Upper lobe of left lung (tissue), 6 donors: ENCODE data around the gene SIDT1. TPM values are rescaled to one million over a fixed set of nuclear protein-coding genes. Genes with fewer than 3 reads are reported as not detected.

Experiments
- ATAC-seq, 2 donors: fragments of 200-7000 bp; cut with Tn5 transposase; one replicate each; pipeline ENCODE4 v1.9.1; 2022; ENCODE audit warnings: mild to moderate bottlenecking in 2 of 2, moderate library complexity in 2 of 2; ENCODE audit not compliant: low FRiP score in 2 of 2
- DNase-seq, 2 donors: peaks; one replicate each; pipeline ENCODE4 v3.0.0-alpha.2; 2019 to 2020
- H3K27ac ChIP-seq, 4 donors: fragments of 200-600 bp; sonication (generic); one replicate each; pipeline ENCODE4 v1.5.1; 2016 to 2019
- H3K27me3 ChIP-seq, 4 donors: fragments of 200-600 bp; sonication (generic); one replicate each; pipeline ENCODE4 v1.5.1; 2017 to 2019
- H3K36me3 ChIP-seq, 4 donors: fragments of 200-600 bp; sonication (generic); one replicate each; pipeline ENCODE4 v1.5.1; 2016 to 2019
- H3K4me1 ChIP-seq, 4 donors: fragments of 200-600 bp; sonication (generic); one replicate each; pipeline ENCODE4 v1.5.1; 2018 to 2019
- H3K4me3 ChIP-seq, 4 donors: fragments of 200-600 bp; sonication (generic); one replicate each; pipeline ENCODE4 v1.5.1; 2017 to 2019; ENCODE audit warnings: mild to moderate bottlenecking in 2 of 4, moderate library complexity in 1 of 4
- H3K9me3 ChIP-seq, 4 donors: fragments of 200-600 bp; sonication (generic); one replicate each; pipeline ENCODE4 v1.5.1; 2018 to 2019
- EP300 ChIP-seq, 4 donors: sonication (generic); formaldehyde crosslinking; IDR thresholded peaks; one replicate each; pipeline ENCODE4 v1.5.1; 2017; ENCODE audit warnings: antibody characterized with exemption in 4 of 4, control low read depth in 2 of 4
- POLR2A ChIP-seq, 4 donors: fragments of 450-650 bp; IDR thresholded peaks; one replicate each; pipeline ENCODE4 v1.5.1; 2016 to 2017; ENCODE audit warnings: antibody characterized with exemption in 4 of 4, mild to moderate bottlenecking in 2 of 4
- POLR2AphosphoS5 ChIP-seq, 2 donors: sonication (generic); formaldehyde crosslinking; IDR thresholded peaks; one replicate each; pipeline ENCODE4 v1.5.1; 2017; ENCODE audit warnings: antibody characterized with exemption in 2 of 2
- WGBS, 2 donors: methylation state at CpG; one replicate each; pipeline ENCODE4 v1.1.5; 2017 to 2018; 5-methylcytosine and 5-hydroxymethylcytosine counted together
- total RNA-seq, 6 donors: library from RNA; depleted of rRNA in 4 of 6; stranded (reverse); fragments of >200 nt in 4 of 6; gene quantifications; one replicate each; pipeline versions ENCODE4 v1.1.0 to v1.2.1, GENCODE V29; 2016 to 2021
- TF ChIP-seq, protein P1 (sequence below), 6 experiments: fragments of 450-650 bp in 4 of 6; fragments of 200-600 bp in 2 of 6; sonication (generic) in 2 of 6; IDR thresholded peaks; one replicate each; pipeline ENCODE4 v1.5.1; 2016 to 2019; ENCODE audit warnings: antibody characterized with exemption in 6 of 6
- donor health status: DM: no; HTN: no; CAD: no; lungs with moderate emphysema.
- donor health status: DM: no; HTN: yes; CAD: no; lungs with severe emphysema.

The SIDT1 gene
- total RNA-seq, 6 donors from 2014 or later: 2.6 to 37.5 (median 9.5) TPM

DNA sequence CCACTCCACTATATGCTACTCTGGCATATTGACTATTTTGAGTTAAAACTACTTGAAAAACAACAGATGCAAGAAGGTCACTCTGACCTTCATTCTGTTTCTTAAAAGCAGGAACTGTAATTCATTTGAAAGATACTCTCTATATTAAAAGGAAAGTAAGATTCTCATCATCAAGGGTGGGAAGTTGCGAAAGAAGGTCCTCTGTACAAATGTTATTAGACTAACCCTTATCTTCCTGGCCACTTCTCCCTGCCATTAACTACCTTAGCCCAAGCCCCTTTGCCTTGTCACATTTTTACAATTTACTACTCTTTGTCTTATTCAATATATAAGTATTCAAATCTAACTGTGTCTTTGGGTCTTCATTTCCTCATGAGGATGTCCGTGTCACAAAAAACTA, 16.1 kb downstream of the SIDT1 start:
- Histone ChIP-seq H3K4me3 (no peak overlapping the region), H3K36me3 (no peaks in the 10 kb centered on the region), H3K9me3 (no peaks in the 10 kb centered on the region), H3K27me3 (no peaks in the 10 kb centered on the region), H3K27ac (no peak overlapping the region), H3K4me1 (no peaks in the 10 kb centered on the region)
- no peak for ATAC-seq
- WGBS, 2 donors: 100% methylated on average over 2 of the region's 2 CpGs
- TF ChIP-seq POLR2AphosphoS5 (IDR thresholded peaks at IDR 0.05) (no peak), EP300 (IDR thresholded peaks at IDR 0.05) (no peak), POLR2A (IDR thresholded peaks at IDR 0.05) (no peak)
- TF ChIP-seq, protein P1, sequence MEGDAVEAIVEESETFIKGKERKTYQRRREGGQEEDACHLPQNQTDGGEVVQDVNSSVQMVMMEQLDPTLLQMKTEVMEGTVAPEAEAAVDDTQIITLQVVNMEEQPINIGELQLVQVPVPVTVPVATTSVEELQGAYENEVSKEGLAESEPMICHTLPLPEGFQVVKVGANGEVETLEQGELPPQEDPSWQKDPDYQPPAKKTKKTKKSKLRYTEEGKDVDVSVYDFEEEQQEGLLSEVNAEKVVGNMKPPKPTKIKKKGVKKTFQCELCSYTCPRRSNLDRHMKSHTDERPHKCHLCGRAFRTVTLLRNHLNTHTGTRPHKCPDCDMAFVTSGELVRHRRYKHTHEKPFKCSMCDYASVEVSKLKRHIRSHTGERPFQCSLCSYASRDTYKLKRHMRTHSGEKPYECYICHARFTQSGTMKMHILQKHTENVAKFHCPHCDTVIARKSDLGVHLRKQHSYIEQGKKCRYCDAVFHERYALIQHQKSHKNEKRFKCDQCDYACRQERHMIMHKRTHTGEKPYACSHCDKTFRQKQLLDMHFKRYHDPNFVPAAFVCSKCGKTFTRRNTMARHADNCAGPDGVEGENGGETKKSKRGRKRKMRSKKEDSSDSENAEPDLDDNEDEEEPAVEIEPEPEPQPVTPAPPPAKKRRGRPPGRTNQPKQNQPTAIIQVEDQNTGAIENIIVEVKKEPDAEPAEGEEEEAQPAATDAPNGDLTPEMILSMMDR (IDR thresholded peaks at IDR 0.05): no peak
- no peak for DNase-seq

DNA sequence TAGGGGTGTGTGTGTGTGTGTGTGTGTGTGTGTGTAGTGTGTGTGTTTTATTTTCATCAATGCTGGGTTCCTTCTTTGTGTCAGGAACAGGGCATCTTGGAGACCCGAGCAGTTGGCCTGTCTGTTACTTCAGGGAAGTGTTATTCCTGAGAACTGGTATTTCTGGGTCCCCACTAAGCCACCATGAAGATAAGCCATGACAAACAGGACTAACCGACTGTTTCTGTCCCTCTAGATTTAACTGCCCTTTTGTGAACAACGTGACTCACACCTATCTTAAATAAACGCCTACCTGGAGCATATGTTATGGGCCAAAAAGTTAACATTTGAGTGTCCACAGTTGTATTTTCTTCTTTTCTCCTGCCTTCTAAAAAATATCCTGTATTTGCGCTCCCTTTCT, 19.5 kb downstream of the SIDT1 start:
- Histone ChIP-seq H3K9me3 (no peaks in the 10 kb centered on the region), H3K4me3 (no peak overlapping the region), H3K27ac (no peak overlapping the region), H3K27me3 (no peaks in the 10 kb centered on the region), H3K4me1 (no peaks in the 10 kb centered on the region), H3K36me3 (no peaks in the 10 kb centered on the region)
- 66 to 71% methylated on average over 5 of the region's 5 CpGs for WGBS, 2 donors
- ATAC-seq: no peak
- TF ChIP-seq EP300 (IDR thresholded peaks at IDR 0.05) (no peak), POLR2AphosphoS5 (IDR thresholded peaks at IDR 0.05) (no peak), POLR2A (IDR thresholded peaks at IDR 0.05) (no peak)
- TF ChIP-seq, protein P1 (IDR thresholded peaks at IDR 0.05): no peak
- no peak for DNase-seq

DNA sequence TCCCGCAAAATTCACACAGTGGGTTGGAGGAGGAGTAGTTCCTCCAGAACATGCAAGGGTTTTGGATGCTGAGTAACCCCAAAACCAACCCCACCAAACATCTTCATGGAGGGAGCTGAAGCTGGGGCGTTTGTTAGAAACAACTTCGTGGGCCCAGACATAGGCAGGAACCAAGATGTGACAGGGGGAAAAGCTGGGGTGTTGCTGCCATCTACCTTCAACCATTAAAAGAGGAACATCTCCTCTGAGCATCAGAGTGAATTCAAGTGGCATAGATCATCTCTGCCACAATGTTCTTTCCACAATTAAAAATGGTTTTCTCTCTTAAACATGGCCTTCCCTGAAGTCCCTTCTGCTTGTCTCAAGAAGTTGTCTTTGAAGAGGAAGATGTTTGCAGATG, 20.5 kb downstream of the SIDT1 start:
- ATAC-seq: no peak
- Histone ChIP-seq H3K27ac (no peak overlapping the region), H3K27me3 (no peaks in the 10 kb centered on the region), H3K9me3 (no peaks in the 10 kb centered on the region), H3K4me3 (no peak overlapping the region), H3K4me1 (peaks cover 0 to 6% (median 0%) of the 10 kb centered on the region in 4 donors), H3K36me3 (no peaks in the 10 kb centered on the region)
- DNase-seq: no peak
- WGBS, 2 donors: 60 to 69% methylated on average over 3 of the region's 3 CpGs
- TF ChIP-seq POLR2A (IDR thresholded peaks at IDR 0.05) (no peak), EP300 (IDR thresholded peaks at IDR 0.05) (no peak), POLR2AphosphoS5 (IDR thresholded peaks at IDR 0.05) (no peak)
- TF ChIP-seq, protein P1 (IDR thresholded peaks at IDR 0.05): no peak

- Histone ChIP-seq H3K4me3 (no peak overlapping the region), H3K27me3 (no peaks in the 10 kb centered on the region), H3K27ac (no peak overlapping the region), H3K36me3 (no peaks in the 10 kb centered on the region), H3K9me3 (no peaks in the 10 kb centered on the region), H3K4me1 (peaks cover 0 to 7% (median 0%) of the 10 kb centered on the region in 4 donors)
- no peak for ATAC-seq
- no peak for TF ChIP-seq EP300 (IDR thresholded peaks at IDR 0.05)
- TF ChIP-seq POLR2AphosphoS5 (IDR thresholded peaks at IDR 0.05): no peak
- TF ChIP-seq POLR2A (IDR thresholded peaks at IDR 0.05): no peak
- TF ChIP-seq, protein P1 (IDR thresholded peaks at IDR 0.05): no peak
- no peak for DNase-seq
- 92 to 100% methylated on average over 1 of the region's 1 CpG for WGBS, 2 donors
These were observed 22.8 kb downstream of the SIDT1 start for GRCh38 chr3:113555138-113555537.

DNA sequence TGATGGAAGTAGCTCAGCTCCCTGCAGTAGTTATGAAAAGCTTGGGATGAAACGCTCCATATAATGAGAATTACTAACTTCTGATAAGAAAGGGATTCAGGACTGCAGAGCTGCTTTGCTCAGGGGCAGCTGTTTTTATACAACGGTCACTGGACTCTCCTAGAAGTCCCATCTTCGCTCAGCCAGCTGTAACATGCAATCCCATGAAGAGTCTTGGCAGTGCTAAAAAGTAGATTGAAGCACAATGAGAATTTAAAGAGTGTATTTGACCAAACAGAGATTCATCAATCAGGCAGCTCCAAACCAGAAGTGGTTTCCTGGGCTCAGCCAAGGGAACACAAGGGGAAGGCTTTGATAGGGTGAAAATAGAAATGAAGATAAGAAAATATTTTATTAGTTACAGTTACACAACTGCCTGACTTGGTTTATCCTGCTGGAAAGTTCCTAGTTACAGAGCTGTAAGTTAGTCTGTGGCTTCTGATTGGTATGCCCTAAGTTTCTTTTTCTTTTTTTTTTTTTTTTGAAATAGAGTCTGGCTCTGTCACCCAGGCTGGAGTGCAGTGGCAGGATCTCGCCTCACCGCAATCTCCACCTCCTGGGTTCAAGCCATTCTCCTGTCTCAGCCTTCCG, 24.1 kb downstream of the SIDT1 start:
- Histone ChIP-seq H3K27me3 (no peaks in the 10 kb centered on the region), H3K4me1 (peaks cover 0 to 10% (median 6%) of the 10 kb centered on the region in 4 donors), H3K4me3 (no peak overlapping the region), H3K9me3 (no peaks in the 10 kb centered on the region), H3K27ac (no peak overlapping the region), H3K36me3 (no peaks in the 10 kb centered on the region)
- TF ChIP-seq POLR2AphosphoS5 (IDR thresholded peaks at IDR 0.05): no peak
- TF ChIP-seq, protein P1 (IDR thresholded peaks at IDR 0.05): no peak
- TF ChIP-seq POLR2A (IDR thresholded peaks at IDR 0.05): no peak
- no peak for TF ChIP-seq EP300 (IDR thresholded peaks at IDR 0.05)
- no peak for DNase-seq
- no peak for ATAC-seq
- 87 to 89% methylated on average over 6 of the region's 6 CpGs for WGBS, 2 donors
